ENCODE measurements around the gene SPECC1L.
A peak's percentile ranks its signal among the peaks of the same experiment; 100 is the strongest.
"Not testable (repeated sequence)": the region's sequence is repeated elsewhere in the genome, so short reads cannot be mapped to it uniquely, and the experiment has no call there.

SPECC1L gene

GRCh38 chr22:24285245-24285644, 14.6 kb downstream of the SPECC1L start:
- Histone ChIP-seq H3K9me3 (ENCODE audit: insufficient read depth, low read depth, low read length) (no peaks in the 10 kb centered on the region), H3K4me3 (ENCODE audit: low read length, poor library complexity, severe bottlenecking) (peak overlapping the region; percentile 0), H3K36me3 (ENCODE audit: insufficient read depth, low read length) (no peaks in the 10 kb centered on the region), H3K79me2 (ENCODE audit: insufficient read depth, low read length) (peaks cover 95% of the 10 kb centered on the region), H3K4me2 (ENCODE audit: low read depth, low read length, poor library complexity, severe bottlenecking) (peak overlapping the region; percentile 54), H3K27me3 (ENCODE audit: insufficient read depth, low read length, poor library complexity, severe bottlenecking) (no peaks in the 10 kb centered on the region), H3K4me1 (ENCODE audit: insufficient read depth, low read length, poor library complexity, severe bottlenecking) (peaks cover 45% of the 10 kb centered on the region), H3K9ac (ENCODE audit: low read depth, low read length, poor library complexity, severe bottlenecking) (no peak overlapping the region), H2AFZ (ENCODE audit: low read length) (no peak overlapping the region), H3F3A (ENCODE audit: low read depth) (0 out of 2 replicates have a peak, but pooled peaks cover 4% of the 10 kb centered on the region), H3K9me2 (replicated peaks; ENCODE audit: low read depth, low read length) (no peaks in the 10 kb centered on the region), H4K20me1 (ENCODE audit: insufficient read depth, low read length, poor library complexity, severe bottlenecking) (peaks cover 69% of the 10 kb centered on the region)
- TF ChIP-seq, protein P1, sequence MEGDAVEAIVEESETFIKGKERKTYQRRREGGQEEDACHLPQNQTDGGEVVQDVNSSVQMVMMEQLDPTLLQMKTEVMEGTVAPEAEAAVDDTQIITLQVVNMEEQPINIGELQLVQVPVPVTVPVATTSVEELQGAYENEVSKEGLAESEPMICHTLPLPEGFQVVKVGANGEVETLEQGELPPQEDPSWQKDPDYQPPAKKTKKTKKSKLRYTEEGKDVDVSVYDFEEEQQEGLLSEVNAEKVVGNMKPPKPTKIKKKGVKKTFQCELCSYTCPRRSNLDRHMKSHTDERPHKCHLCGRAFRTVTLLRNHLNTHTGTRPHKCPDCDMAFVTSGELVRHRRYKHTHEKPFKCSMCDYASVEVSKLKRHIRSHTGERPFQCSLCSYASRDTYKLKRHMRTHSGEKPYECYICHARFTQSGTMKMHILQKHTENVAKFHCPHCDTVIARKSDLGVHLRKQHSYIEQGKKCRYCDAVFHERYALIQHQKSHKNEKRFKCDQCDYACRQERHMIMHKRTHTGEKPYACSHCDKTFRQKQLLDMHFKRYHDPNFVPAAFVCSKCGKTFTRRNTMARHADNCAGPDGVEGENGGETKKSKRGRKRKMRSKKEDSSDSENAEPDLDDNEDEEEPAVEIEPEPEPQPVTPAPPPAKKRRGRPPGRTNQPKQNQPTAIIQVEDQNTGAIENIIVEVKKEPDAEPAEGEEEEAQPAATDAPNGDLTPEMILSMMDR (conservative IDR thresholded peaks at IDR 0.05; ENCODE audit: low read length): no peak

- not testable (repeated sequence) for H3F3A ChIP-seq (ENCODE audit: low read depth); H3K4me3 ChIP-seq (ENCODE audit: low read length, poor library complexity, severe bottlenecking)
These were observed 16.6 kb downstream of the SPECC1L start for GRCh38 chr22:24287212-24287611.

GRCh38 chr22:24287801-24288200, 17.2 kb downstream of the SPECC1L start:
- H3F3A ChIP-seq (ENCODE audit: low read depth); H2AFZ ChIP-seq (ENCODE audit: low read length); H3K4me3 ChIP-seq (ENCODE audit: low read length, poor library complexity, severe bottlenecking); H3K27me3 ChIP-seq (ENCODE audit: insufficient read depth, low read length, poor library complexity, severe bottlenecking); H3K9ac ChIP-seq (ENCODE audit: low read depth, low read length, poor library complexity, severe bottlenecking); H3K9me2 ChIP-seq (replicated peaks; ENCODE audit: low read depth, low read length); H3K9me3 ChIP-seq (ENCODE audit: insufficient read depth, low read depth, low read length); H3K36me3 ChIP-seq (ENCODE audit: insufficient read depth, low read length); H3K4me2 ChIP-seq (ENCODE audit: low read depth, low read length, poor library complexity, severe bottlenecking): not testable (repeated sequence)
- Histone ChIP-seq H3K4me1 (ENCODE audit: insufficient read depth, low read length, poor library complexity, severe bottlenecking) (peaks cover 48% of the 10 kb centered on the region), H3K79me2 (ENCODE audit: insufficient read depth, low read length) (peaks cover 95% of the 10 kb centered on the region), H4K20me1 (ENCODE audit: insufficient read depth, low read length, poor library complexity, severe bottlenecking) (peaks cover 65% of the 10 kb centered on the region)

More at GRCh38 chr22:24287212-24287611, 16.6 kb downstream of the SPECC1L start:
- H3K9me3 ChIP-seq (ENCODE audit: insufficient read depth, low read depth, low read length); H3K36me3 ChIP-seq (ENCODE audit: insufficient read depth, low read length); H3K27me3 ChIP-seq (ENCODE audit: insufficient read depth, low read length, poor library complexity, severe bottlenecking); H3K9ac ChIP-seq (ENCODE audit: low read depth, low read length, poor library complexity, severe bottlenecking); H2AFZ ChIP-seq (ENCODE audit: low read length); H3K9me2 ChIP-seq (replicated peaks; ENCODE audit: low read depth, low read length); H3K4me2 ChIP-seq (ENCODE audit: low read depth, low read length, poor library complexity, severe bottlenecking): not testable (repeated sequence)
- Histone ChIP-seq H4K20me1 (ENCODE audit: insufficient read depth, low read length, poor library complexity, severe bottlenecking) (peaks cover 70% of the 10 kb centered on the region), H3K4me1 (ENCODE audit: insufficient read depth, low read length, poor library complexity, severe bottlenecking) (peaks cover 48% of the 10 kb centered on the region), H3K79me2 (ENCODE audit: insufficient read depth, low read length) (peaks cover 95% of the 10 kb centered on the region)

- H3F3A ChIP-seq (ENCODE audit: low read depth): no peaks in the 10 kb centered on the region
These were observed 18.5 kb downstream of the SPECC1L start for GRCh38 chr22:24289114-24289513.

GRCh38 chr22:24289741-24290163, 19.1 kb downstream of the SPECC1L start:
- no peaks in the 10 kb centered on the region for H3F3A ChIP-seq (ENCODE audit: low read depth)
- no peak overlapping the region for H3K4me2 ChIP-seq (ENCODE audit: low read depth, low read length, poor library complexity, severe bottlenecking)
- H3K4me3 ChIP-seq (ENCODE audit: low read length, poor library complexity, severe bottlenecking): no peak overlapping the region
- H3K9me2 ChIP-seq (replicated peaks; ENCODE audit: low read depth, low read length): no peaks in the 10 kb centered on the region
- peaks cover 90% of the 10 kb centered on the region for H3K79me2 ChIP-seq (ENCODE audit: insufficient read depth, low read length)
- peaks cover 39% of the 10 kb centered on the region for H3K4me1 ChIP-seq (ENCODE audit: insufficient read depth, low read length, poor library complexity, severe bottlenecking)
- no peaks in the 10 kb centered on the region for H3K36me3 ChIP-seq (ENCODE audit: insufficient read depth, low read length)
- no peak overlapping the region for H3K9ac ChIP-seq (ENCODE audit: low read depth, low read length, poor library complexity, severe bottlenecking)
- peaks cover 50% of the 10 kb centered on the region for H4K20me1 ChIP-seq (ENCODE audit: insufficient read depth, low read length, poor library complexity, severe bottlenecking)
- TF ChIP-seq, protein P1 (conservative IDR thresholded peaks at IDR 0.05; ENCODE audit: low read length): no peak
- no peak for TF ChIP-seq EZH2phosphoT487 (IDR thresholded peaks at IDR 0.05; ENCODE audit: borderline replicate concordance)
- no peak overlapping the region for H2AFZ ChIP-seq (ENCODE audit: low read length)
- H3K9me3 ChIP-seq (ENCODE audit: insufficient read depth, low read depth, low read length): no peaks in the 10 kb centered on the region
- no peaks in the 10 kb centered on the region for H3K27me3 ChIP-seq (ENCODE audit: insufficient read depth, low read length, poor library complexity, severe bottlenecking)

More at GRCh38 chr22:24289114-24289513, 18.5 kb downstream of the SPECC1L start:
- H3K79me2 ChIP-seq (ENCODE audit: insufficient read depth, low read length): peaks cover 90% of the 10 kb centered on the region
- H2AFZ ChIP-seq (ENCODE audit: low read length): no peak overlapping the region
- H3K36me3 ChIP-seq (ENCODE audit: insufficient read depth, low read length): no peaks in the 10 kb centered on the region
- H3K27me3 ChIP-seq (ENCODE audit: insufficient read depth, low read length, poor library complexity, severe bottlenecking): no peaks in the 10 kb centered on the region
- no peaks in the 10 kb centered on the region for H3K9me3 ChIP-seq (ENCODE audit: insufficient read depth, low read depth, low read length)
- H4K20me1 ChIP-seq (ENCODE audit: insufficient read depth, low read length, poor library complexity, severe bottlenecking): peaks cover 54% of the 10 kb centered on the region
- H3K4me2 ChIP-seq (ENCODE audit: low read depth, low read length, poor library complexity, severe bottlenecking): no peak overlapping the region
- no peak overlapping the region for H3K4me3 ChIP-seq (ENCODE audit: low read length, poor library complexity, severe bottlenecking)
- TF ChIP-seq EZH2phosphoT487 (IDR thresholded peaks at IDR 0.05; ENCODE audit: borderline replicate concordance): no peak
- peaks cover 42% of the 10 kb centered on the region for H3K4me1 ChIP-seq (ENCODE audit: insufficient read depth, low read length, poor library complexity, severe bottlenecking)
- H3K9ac ChIP-seq (ENCODE audit: low read depth, low read length, poor library complexity, severe bottlenecking): no peak overlapping the region
- H3K9me2 ChIP-seq (replicated peaks; ENCODE audit: low read depth, low read length): no peaks in the 10 kb centered on the region

Data from Loucy (cell line).